Uterus (tissue), 4 donors: Measurements from ENCODE around the gene USP16. TPM values are rescaled to one million over a fixed set of nuclear protein-coding genes. Genes with fewer than 3 reads are reported as not detected.
A peak's percentile ranks its signal among the peaks of the same experiment; 100 is the strongest.

ENCODE experiments used
- DNase-seq, 2 donors: peaks; one replicate each; pipeline ENCODE4 v3.0.0-alpha.2; 2019 to 2020
- H3K27ac ChIP-seq, 2 donors: fragments of 200-600 bp; sonication (generic); 1 replicate in 1 of 2; 2 replicates in 1 of 2; pipeline ENCODE4 v1.5.1; 2016 to 2018
- H3K27me3 ChIP-seq, 2 donors: fragments of 200-600 bp; sonication (generic); one replicate each; pipeline ENCODE4 v1.5.1; 2018 to 2019; ENCODE audit warnings: control low read depth in 1 of 2
- H3K36me3 ChIP-seq, 2 donors: fragments of 200-600 bp; sonication (generic); one replicate each; pipeline ENCODE4 v1.5.1; 2019; ENCODE audit warnings: control low read depth in 1 of 2
- H3K4me1 ChIP-seq, 2 donors: fragments of 200-600 bp; sonication (generic); one replicate each; pipeline ENCODE4 v1.5.1; 2018 to 2019; ENCODE audit warnings: control low read depth in 1 of 2
- H3K4me3 ChIP-seq, 2 donors: fragments of 200-600 bp; sonication (generic); 1 replicate in 1 of 2; 2 replicates in 1 of 2; pipeline ENCODE4 v1.5.1; 2018 to 2019; ENCODE audit warnings: mild to moderate bottlenecking in 1 of 2
- H3K9me3 ChIP-seq, 2 donors: fragments of 200-600 bp; sonication (generic); one replicate each; pipeline ENCODE4 v1.5.1; 2019; ENCODE audit warnings: control low read depth in 1 of 2
- CTCF ChIP-seq, 4 experiments: fragments of 200-600 bp in 2 of 4; fragments of 450-650 bp in 2 of 4; sonication (generic) in 2 of 4; IDR thresholded peaks; one replicate each; pipeline ENCODE4 v1.5.1; 2016 to 2019; ENCODE audit warnings: antibody characterized with exemption in 4 of 4, mild to moderate bottlenecking in 2 of 4, moderate library complexity in 1 of 4
- POLR2A ChIP-seq, 2 donors: fragments of 450-650 bp; IDR thresholded peaks; one replicate each; pipeline ENCODE4 v1.6.1; 2016; ENCODE audit warnings: antibody characterized with exemption in 2 of 2, mild to moderate bottlenecking in 1 of 2, moderate library complexity in 1 of 2
- intact Hi-C: fragments of 100-400 bp; cut with DNase I; formaldehyde crosslinking; loops from one replicate; pipeline ENCODE4 v1.15.1; 2023; ENCODE audit warnings: low total_unique reads
- total RNA-seq, 4 donors: library from RNA; depleted of rRNA in 3 of 4; stranded (reverse); fragments of >200 nt in 3 of 4; gene quantifications; one replicate each; pipeline versions ENCODE4 v1.1.0 to v1.2.4, GENCODE V29; 2014 to 2023
- donor health status: DM: yes; HTN: yes; CAD: no.

Gene USP16
- total RNA-seq, 4 donors from 2014 or later: 19.0 to 53.2 (median 44.4) TPM

- Histone ChIP-seq H3K36me3 (no peaks in the 10 kb centered on the region), H3K4me3 (no peak overlapping the region), H3K27me3 (no peaks in the 10 kb centered on the region), H3K27ac (no peak overlapping the region), H3K4me1 (no peaks in the 10 kb centered on the region), H3K9me3 (no peaks in the 10 kb centered on the region)
- DNase-seq: no peak
- intact Hi-C loops: no loop called here
- TF ChIP-seq POLR2A (IDR thresholded peaks at IDR 0.05) (no peak), CTCF (IDR thresholded peaks at IDR 0.05) (no peak)
Measured at GRCh38 chr21:29033301-29033700, 8.8 kb downstream of the USP16 start.

GRCh38 chr21:29033871-29034270 is 9.4 kb downstream of the USP16 start:
- Histone ChIP-seq H3K36me3 (no peaks in the 10 kb centered on the region), H3K4me3 (no peak overlapping the region), H3K27ac (no peak overlapping the region), H3K27me3 (no peaks in the 10 kb centered on the region), H3K4me1 (no peaks in the 10 kb centered on the region), H3K9me3 (no peaks in the 10 kb centered on the region)
- TF ChIP-seq CTCF (IDR thresholded peaks at IDR 0.05) (no peak), POLR2A (IDR thresholded peaks at IDR 0.05) (no peak)
- no peak for DNase-seq
- intact Hi-C loops: no loop called here

- intact Hi-C loops: no loop called here
- no peaks in the 10 kb centered on the region for H3K9me3 ChIP-seq
- TF ChIP-seq CTCF (IDR thresholded peaks at IDR 0.05): no peak
- no peak for TF ChIP-seq POLR2A (IDR thresholded peaks at IDR 0.05)
- no peaks in the 10 kb centered on the region for H3K27me3 ChIP-seq
- H3K4me1 ChIP-seq: no peaks in the 10 kb centered on the region
- no peaks in the 10 kb centered on the region for H3K36me3 ChIP-seq
- no peak overlapping the region for H3K4me3 ChIP-seq
- no peak overlapping the region for H3K27ac ChIP-seq
- DNase-seq: no peak
Measured at GRCh38 chr21:29034678-29035077, 10.2 kb downstream of the USP16 start.

DNA sequence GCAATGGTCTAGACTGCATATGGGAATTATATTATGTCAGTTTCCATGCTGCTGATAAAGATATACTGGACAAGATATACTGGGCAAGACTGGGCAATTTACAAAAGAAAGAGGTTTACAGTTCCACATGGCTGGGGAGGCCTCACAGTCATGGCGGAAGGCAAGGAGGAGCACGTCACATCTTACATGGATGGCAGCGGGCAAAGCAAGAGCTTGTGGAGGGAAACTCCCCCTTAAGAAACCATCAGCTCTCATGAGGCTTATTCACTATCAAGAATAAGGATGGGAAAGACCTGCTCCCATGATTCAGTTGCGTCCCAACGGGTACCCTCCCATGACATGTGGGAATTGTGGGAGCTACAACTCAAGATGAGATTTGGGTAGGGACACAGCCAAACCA is 27.8 kb downstream of the USP16 start:
- H3K27ac ChIP-seq: no peak overlapping the region
- no peaks in the 10 kb centered on the region for H3K9me3 ChIP-seq
- H3K27me3 ChIP-seq: no peaks in the 10 kb centered on the region
- no peak overlapping the region for H3K4me3 ChIP-seq
- no peaks in the 10 kb centered on the region for H3K4me1 ChIP-seq
- TF ChIP-seq CTCF (IDR thresholded peaks at IDR 0.05): no peak
- no peak for TF ChIP-seq POLR2A (IDR thresholded peaks at IDR 0.05)
- no peak for DNase-seq
- intact Hi-C loops: no loop called here
- H3K36me3 ChIP-seq: no peaks in the 10 kb centered on the region

DNA sequence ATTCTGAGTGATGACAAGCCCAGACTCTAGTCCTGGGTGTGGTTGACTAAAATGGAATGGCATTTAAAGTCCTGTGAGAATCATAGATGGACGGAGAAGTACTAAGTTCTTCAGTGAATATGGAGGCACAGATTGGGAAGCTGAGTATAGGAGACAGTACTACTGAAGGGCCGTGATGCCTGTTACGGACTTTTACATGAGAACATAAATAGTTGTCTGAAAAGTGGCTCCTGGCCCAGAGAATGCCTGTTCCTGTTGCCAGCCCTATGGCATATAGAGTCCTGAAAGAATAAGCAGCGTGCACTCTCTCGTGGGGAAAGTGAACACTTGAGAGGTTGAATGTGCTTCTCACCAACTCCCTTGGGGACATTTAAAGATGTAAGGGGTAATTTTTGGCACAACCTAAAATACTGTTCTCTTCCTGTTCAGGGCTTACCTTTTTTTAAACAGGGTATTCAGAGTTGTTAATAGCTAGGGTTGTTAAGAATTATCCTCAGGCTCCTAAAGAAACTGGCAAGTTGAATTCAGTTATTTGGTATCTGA is 28.6 kb downstream of the USP16 start:
- no peak overlapping the region for H3K4me3 ChIP-seq
- H3K9me3 ChIP-seq: no peaks in the 10 kb centered on the region
- no peak for TF ChIP-seq POLR2A (IDR thresholded peaks at IDR 0.05)
- no peak for TF ChIP-seq CTCF (IDR thresholded peaks at IDR 0.05)
- peak overlapping the region in 1 of 2 donors; percentile 5 for H3K27ac ChIP-seq
- H3K36me3 ChIP-seq: no peaks in the 10 kb centered on the region
- H3K4me1 ChIP-seq: no peaks in the 10 kb centered on the region
- no peak for DNase-seq
- H3K27me3 ChIP-seq: no peaks in the 10 kb centered on the region
- intact Hi-C loops: no loop called here
